Stimulated activated CD4-positive, alpha-beta T cell treated with anti-CD3 and anti-CD28 coated beads, TNF-alpha, amount 100 ng/mL, for 24 hours (primary cell): ENCODE measurements around the gene RBM42.
A peak's percentile ranks its signal among the peaks of the same experiment; 100 is the strongest.
"Not testable (repeated sequence)": the region's sequence is repeated elsewhere in the genome, so short reads cannot be mapped to it uniquely, and the experiment has no call there.

ENCODE experiments used
- DNase-seq, 3 experiments: peaks; one replicate each; pipeline ENCODE4 v3.0.0-alpha.2; 2020; ENCODE audit warnings: low read depth in 3 of 3

The RBM42 gene

GRCh38 chr19:35628565-35629331 is at the start of gene RBM42:
Gene RBM42, plus strand, starts transcription at chr19:35629036. Its CDS starts 118 bp downstream, at chr19:35629154.
- peak; percentile 94 to 97 (median 95) for DNase-seq

DNA sequence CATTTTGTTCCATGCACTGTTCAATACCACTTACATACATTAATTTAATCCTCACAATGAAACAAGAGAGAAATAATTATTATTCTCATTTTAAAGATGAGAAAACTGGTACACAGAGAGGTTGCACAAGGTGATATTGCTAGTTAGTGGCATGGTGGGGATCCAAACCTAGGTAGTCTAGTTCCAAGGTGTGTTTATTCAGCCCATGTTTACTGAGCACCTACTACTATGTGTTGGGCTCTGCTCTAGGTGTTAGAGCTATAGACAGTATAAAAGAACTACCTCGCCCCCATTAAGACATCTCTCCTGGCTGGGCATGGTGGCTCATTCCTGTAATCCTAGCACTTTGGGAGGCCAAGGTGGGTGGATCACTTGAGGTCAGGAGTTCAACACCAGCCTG is 46.1 kb upstream of the RBM42 start:
- no peak for DNase-seq

DNA sequence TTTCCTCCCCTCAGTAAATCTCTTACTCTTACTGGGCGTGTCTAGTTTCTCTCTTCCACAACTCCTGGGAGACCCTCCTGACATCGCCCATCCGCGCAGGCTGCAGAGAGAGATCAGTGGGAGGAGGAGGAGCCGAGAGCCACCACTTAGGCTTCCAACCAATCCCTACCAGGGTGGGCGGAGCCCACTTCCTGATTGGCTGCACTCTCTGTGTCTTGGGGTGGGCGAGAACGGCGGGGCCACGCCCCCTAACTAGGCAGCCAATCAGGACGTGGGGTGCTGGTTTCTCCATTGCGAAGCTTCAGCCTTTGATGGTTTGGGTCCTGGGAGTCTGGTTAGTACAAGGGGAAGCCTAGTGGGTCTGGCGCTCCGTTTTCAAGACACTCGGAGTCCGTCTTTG is 43.0 kb upstream of the RBM42 start, which contains the start of gene PMIS2:
TSS of gene PMIS2 (plus strand) at position 326 of the 400 bp plus-strand sequence. CDS start 87 bp downstream, outside the sequence.
- peak in 1 of 3 experiments; percentile 31 for DNase-seq

- no peak for DNase-seq
Observed at GRCh38 chr19:35587321-35587720, 41.5 kb upstream of the RBM42 start.

GRCh38 chr19:35590875-35591274 is 38.0 kb upstream of the RBM42 start:
- DNase-seq, result no peak

DNA sequence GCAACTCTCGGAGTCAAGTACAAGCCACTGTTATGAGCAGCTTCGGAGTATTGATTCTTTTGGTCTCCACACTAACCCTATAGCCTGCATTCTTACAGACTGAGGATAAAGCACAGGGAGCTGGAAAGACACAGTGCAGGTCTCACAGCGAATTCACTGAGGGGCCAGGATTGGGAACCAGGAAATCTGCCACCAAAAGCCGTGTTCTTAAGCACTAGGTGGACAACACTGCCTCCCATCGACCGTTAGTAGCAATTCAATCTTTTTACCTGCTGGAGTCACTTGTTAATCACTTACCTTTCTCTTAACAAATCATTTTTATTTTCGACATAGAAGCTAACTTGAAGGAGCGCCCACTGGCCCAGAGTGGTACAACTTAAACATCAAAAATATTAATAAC is 36.6 kb upstream of the RBM42 start:
- DNase-seq, result no peak

GRCh38 chr19:35595026-35595425 is 33.8 kb upstream of the RBM42 start:
- not testable (repeated sequence) for DNase-seq

GRCh38 chr19:35595928-35596327 is 32.9 kb upstream of the RBM42 start:
- no peak for DNase-seq

DNA sequence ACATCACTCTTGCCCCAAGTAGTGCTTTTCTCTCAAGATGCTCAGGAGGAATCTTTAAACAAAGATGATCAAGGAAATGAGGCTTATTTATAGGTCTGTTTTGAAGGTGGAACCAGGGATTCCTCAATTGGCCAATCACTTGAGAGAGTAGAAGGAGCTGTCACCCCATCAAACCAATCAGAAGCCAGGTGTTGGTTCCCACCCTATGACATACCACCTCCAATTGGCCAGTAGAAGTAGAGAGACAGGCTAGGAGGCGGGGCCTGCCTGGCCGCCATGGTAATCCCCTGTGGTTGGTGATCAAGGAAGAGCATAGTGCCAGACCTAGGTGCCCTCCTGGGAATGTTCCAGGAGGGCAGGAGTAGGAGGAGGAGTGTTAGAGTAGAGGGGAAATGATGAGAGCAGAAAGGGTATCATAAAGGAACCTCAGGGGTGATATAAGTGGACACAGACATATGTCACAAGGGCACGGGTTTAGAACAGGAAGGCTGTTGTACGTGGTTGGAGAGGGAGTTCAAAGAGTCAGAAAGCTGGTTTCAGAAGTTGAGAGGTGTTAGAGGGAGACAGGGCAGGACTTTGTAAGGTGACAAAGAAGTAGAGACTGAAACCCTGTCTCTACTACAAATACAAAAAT is 32.4 kb upstream of the RBM42 start:
- DNase-seq, result peak in 1 of 3 experiments; percentile 17

DNA sequence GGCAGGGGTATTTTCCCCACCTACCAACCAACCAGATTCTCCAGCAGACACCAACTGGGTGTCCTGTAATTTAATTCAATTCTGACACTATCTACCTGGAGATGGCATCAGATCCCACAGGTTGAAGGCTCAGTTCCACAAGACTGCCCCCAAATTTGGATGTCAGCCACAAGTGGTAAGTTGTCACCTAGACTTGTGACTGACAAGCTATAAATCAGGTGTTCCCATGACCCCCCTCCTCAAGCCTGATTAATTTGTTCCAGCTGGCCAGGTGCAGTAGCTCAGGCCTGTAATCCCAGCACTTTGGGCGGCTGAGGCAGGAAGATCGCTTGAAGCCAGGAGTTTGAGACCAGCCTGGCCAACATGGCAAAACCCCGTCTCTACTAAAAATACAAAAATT is 26.9 kb upstream of the RBM42 start:
- no peak for DNase-seq

GRCh38 chr19:35604436-35604835 is 24.4 kb upstream of the RBM42 start:
- not testable (repeated sequence) for DNase-seq

GRCh38 chr19:35607170-35607569 is 21.7 kb upstream of the RBM42 start:
- DNase-seq, result not testable (repeated sequence)

DNA sequence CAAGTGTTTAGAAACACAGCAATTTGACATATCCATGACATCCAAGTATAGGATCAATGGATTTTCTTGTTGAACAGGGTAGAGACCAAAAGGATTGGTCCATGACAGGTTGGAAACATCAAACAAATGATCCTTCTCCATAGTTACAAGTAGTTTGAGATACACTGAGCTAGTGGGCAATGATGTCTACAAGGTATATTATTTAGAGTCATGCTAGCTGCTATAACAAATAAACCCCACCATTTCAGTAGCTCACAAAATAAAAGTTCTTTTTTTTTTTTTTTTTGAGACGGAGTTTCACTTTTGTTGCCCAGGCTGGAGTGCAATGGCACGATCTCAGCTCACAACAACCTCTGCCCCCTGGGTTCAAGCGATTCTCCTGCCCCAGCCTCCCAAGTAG is 21.2 kb upstream of the RBM42 start:
- DNase-seq, result no peak

GRCh38 chr19:35608251-35608650 is 20.6 kb upstream of the RBM42 start:
- DNase-seq, result no peak

DNA sequence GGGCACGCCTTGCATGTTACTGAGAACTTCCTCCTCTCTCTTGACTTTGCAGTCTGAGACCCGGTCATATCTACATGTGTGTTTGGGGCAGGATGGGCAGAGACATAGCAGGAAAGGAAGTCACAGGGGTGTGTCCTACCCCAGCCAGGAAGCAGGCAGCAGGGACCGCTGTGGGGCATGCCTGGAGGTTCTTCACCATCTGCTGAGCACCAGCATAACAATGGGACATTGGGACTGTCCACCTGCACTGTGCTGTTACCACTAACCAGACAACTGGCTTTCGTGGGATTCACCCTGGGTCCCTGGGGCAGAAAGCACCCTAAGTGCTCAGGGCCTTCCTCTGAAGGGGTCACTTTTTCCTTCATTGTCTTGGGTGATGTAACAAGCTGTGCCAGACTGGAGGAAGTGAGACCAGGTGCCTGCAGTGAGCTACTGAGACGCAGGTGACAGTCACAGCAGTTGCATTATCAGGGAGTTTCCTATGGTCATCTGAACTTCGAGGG is 18.9 kb upstream of the RBM42 start:
- no peak for DNase-seq

DNA sequence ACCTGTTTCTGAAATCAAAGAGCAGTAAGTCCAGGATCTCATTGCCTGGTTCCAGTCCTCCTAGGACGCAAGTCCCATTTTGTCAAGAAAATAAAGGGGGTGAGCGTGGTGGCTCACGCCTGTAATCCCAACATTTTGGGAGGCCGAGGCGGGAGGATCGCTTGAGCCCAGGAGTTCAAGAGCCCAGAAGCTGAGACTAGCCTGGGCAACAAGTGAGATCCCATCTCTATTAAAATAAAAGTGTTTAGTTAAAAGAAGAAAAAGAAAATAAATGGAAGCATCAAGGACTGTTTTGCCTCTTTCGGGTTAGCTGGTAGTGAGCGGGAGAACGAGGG is 16.6 kb upstream of the RBM42 start:
- no peak for DNase-seq

- peak; percentile 91 to 95 (median 93) for DNase-seq
Observed at GRCh38 chr19:35612559-35613321, 16.1 kb upstream of the RBM42 start, which contains the start of gene HAUS5. Gene HAUS5, plus strand, starts transcription at chr19:35612735. Its CDS starts 60 bp downstream, at chr19:35612795.

GRCh38 chr19:35613574-35613973 is 15.3 kb upstream of the RBM42 start:
- no peak for DNase-seq

DNA sequence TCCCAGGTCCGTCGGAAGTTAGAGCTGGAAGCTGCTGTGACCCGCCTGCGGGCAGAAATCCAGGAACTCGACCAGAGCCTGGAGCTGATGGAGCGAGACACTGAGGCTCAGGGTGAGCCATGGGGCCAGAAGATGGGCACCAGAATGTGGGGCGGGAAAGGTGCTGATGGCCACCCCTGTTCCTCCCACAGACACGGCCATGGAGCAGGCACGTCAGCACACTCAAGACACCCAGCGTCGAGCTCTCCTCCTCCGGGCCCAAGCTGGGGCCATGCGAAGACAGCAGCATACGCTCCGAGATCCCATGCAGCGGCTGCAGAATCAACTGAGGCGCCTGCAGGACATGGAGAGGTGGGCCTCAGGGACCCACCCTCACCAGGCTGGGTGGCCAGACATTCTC is 13.8 kb upstream of the RBM42 start:
- DNase-seq, result no peak

DNA sequence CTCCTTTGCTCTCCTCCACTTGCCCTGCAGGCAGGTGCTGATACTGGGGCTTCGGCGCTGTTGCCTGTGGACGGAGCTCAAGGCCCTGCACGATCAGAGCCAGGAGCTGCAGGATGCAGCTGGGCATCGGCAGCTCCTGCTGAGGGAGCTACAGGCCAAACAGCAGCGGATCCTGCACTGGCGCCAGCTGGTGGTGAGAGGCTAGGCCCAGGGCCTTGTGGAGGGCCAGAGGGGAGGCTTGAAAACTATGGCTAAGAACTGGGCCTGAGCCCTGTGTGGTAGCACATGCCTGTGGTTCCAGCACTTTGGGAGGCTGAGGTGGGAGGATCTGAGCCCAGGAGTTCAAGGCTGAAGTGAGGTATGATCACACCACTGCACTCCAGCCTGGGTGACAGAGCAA is 10.0 kb upstream of the RBM42 start:
- DNase-seq, result no peak

DNA sequence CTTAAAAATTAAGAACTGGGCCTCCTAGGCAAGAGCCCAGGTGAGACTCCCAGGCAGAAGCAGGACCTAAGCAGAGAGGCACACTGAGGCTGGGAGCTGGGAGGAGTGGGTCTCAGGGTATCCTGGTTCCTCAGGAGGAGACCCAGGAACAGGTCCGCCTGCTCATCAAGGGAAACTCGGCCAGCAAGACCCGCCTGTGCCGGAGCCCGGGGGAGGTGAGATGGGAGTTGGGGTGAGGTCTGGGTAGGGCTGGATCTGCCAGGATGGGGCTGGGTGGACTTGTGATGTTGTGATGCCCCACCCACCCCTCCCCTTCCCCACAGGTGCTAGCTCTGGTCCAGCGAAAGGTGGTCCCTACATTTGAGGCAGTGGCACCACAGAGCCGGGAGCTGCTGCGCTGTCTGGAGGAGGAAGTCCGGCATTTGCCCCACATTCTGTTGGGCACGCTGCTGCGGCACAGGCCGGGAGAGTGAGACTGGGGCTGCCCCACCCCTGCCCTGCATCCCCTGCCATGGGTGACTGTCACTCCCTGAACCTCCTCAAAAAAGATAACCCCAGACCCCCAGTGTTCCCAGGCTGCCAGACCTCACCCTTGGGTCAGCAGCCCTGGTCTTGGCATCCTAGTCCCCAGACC is 9.4 kb upstream of the RBM42 start:
- no peak for DNase-seq

- no peak for DNase-seq
Observed at GRCh38 chr19:35620001-35620400, 8.8 kb upstream of the RBM42 start.
